ENCODE data around the gene LRRC46. TPM values are rescaled to one million over a fixed set of nuclear protein-coding genes. Genes with fewer than 3 reads are reported as not detected.

Gene LRRC46
- total RNA-seq, 1 donor from 2014 or later = 0.38 TPM

GRCh38 chr17:47843391-47843730 is 11.9 kb downstream of the LRRC46 start:
- DNase-seq (ENCODE audit: low read depth) = no peak
- Histone ChIP-seq H3K36me3 (ENCODE audit: control insufficient read depth, insufficient read depth, low read length) (no peaks in the 10 kb centered on the region), H3K4me3 (ENCODE audit: low read depth, low read length) (no peak overlapping the region), H3K27me3 (ENCODE audit: control insufficient read depth, insufficient read depth, low read length) (peaks cover 16% of the 10 kb centered on the region)
- no peak for TF ChIP-seq CTCF (IDR thresholded peaks at IDR 0.05; ENCODE audit: insufficient read depth, low read length, poor library complexity, severe bottlenecking)

GRCh38 chr17:47844227-47844626 is 12.8 kb downstream of the LRRC46 start:
- Histone ChIP-seq H3K4me3 (ENCODE audit: low read depth, low read length) (no peak overlapping the region), H3K27me3 (ENCODE audit: control insufficient read depth, insufficient read depth, low read length) (peaks cover 16% of the 10 kb centered on the region), H3K36me3 (ENCODE audit: control insufficient read depth, insufficient read depth, low read length) (no peaks in the 10 kb centered on the region)
- no peak for TF ChIP-seq CTCF (IDR thresholded peaks at IDR 0.05; ENCODE audit: insufficient read depth, low read length, poor library complexity, severe bottlenecking)
- DNase-seq (ENCODE audit: low read depth) = no peak

GRCh38 chr17:47844814-47845715 is 13.6 kb downstream of the LRRC46 start:
- peaks cover 16% of the 10 kb centered on the region for H3K27me3 ChIP-seq (ENCODE audit: control insufficient read depth, insufficient read depth, low read length)
- H3K36me3 ChIP-seq (ENCODE audit: control insufficient read depth, insufficient read depth, low read length) = no peaks in the 10 kb centered on the region
- no peak for DNase-seq (ENCODE audit: low read depth)
- H3K4me3 ChIP-seq (ENCODE audit: low read depth, low read length) = no peak overlapping the region
- no peak for TF ChIP-seq CTCF (IDR thresholded peaks at IDR 0.05; ENCODE audit: insufficient read depth, low read length, poor library complexity, severe bottlenecking)

- peaks cover 16% of the 10 kb centered on the region for H3K27me3 ChIP-seq (ENCODE audit: control insufficient read depth, insufficient read depth, low read length)
- no peak for DNase-seq (ENCODE audit: low read depth)
Measured at GRCh38 chr17:47845716-47846075, 14.2 kb downstream of the LRRC46 start.

GRCh38 chr17:47846716-47847340 is 15.4 kb downstream of the LRRC46 start:
- Histone ChIP-seq H3K36me3 (ENCODE audit: control insufficient read depth, insufficient read depth, low read length) (no peaks in the 10 kb centered on the region), H3K27me3 (ENCODE audit: control insufficient read depth, insufficient read depth, low read length) (peaks cover 21% of the 10 kb centered on the region), H3K4me3 (ENCODE audit: low read depth, low read length) (no peak overlapping the region)
- no peak for TF ChIP-seq CTCF (IDR thresholded peaks at IDR 0.05; ENCODE audit: insufficient read depth, low read length, poor library complexity, severe bottlenecking)
- DNase-seq (ENCODE audit: low read depth) = no peak

More at GRCh38 chr17:47845716-47846075, 14.2 kb downstream of the LRRC46 start:
- H3K36me3 ChIP-seq (ENCODE audit: control insufficient read depth, insufficient read depth, low read length) = no peaks in the 10 kb centered on the region
- H3K4me3 ChIP-seq (ENCODE audit: low read depth, low read length) = no peak overlapping the region
- no peak for TF ChIP-seq CTCF (IDR thresholded peaks at IDR 0.05; ENCODE audit: insufficient read depth, low read length, poor library complexity, severe bottlenecking)

Data from kidney epithelial cell (primary cell).